Colon (tissue), 2 donors: ENCODE measurements around the gene CLEC4G.

ENCODE experiments used
- FAIRE-seq: peaks from 2 replicates; lab custom pipeline; 2012; peaks lifted over from hg19 to GRCh38; lab: Jason Lieb, UNC
- donor health status: control.
- donor health status: control.

Gene CLEC4G

GRCh38 chr19:7729211-7729610 lies 2.7 kb downstream of the CLEC4G start:
- no peak for FAIRE-seq

- no peak for FAIRE-seq
These were observed 6.1 kb downstream of the CLEC4G start for GRCh38 chr19:7725791-7726190.

DNA sequence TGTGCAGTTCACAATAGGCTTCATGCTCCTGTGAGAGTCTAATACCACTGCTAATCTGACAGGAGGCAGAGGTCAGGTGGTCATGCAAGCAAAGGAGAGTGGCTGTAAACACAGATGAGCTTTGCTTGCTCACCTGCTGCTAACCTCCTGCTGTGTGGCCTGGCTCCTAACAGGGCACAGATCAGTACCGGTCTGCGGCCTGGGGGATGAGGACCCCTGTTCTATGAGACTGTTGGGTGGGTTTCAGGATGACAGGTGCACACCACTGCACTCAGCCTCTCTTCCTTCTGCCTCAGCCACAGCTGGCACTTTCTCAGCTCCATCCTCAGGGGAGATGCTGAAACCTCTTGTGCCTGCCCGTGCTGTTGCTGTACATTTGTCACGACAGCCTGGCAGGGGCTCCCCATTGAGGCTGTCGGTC lies 9.7 kb downstream of the CLEC4G start:
- no peak for FAIRE-seq

- FAIRE-seq: no peak
These were observed 11.6 kb downstream of the CLEC4G start for GRCh38 chr19:7720351-7720750.

- no peak for FAIRE-seq
These were observed 13.2 kb downstream of the CLEC4G start for GRCh38 chr19:7718668-7719067.

DNA sequence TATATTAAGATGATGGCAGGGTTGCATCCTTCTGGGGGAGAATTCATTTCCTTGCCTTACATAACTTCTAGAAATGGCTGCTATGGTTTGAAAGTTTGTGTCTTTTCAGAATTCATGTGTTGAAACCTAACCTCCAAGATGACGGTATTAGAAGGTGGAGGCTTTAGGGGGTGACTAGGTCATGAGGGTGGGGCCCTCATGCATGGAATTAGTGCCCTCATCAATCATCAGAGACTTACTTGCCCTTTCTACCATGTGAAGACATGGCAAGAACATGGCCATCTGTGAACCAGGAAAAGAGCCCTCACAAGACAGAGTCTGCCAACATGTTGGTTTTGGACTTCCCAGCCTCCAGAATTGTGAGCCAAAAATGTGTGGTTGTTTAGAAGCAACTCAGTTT lies 15.1 kb downstream of the CLEC4G start:
- no peak for FAIRE-seq

- FAIRE-seq: no peak
These were observed 16.2 kb downstream of the CLEC4G start for GRCh38 chr19:7715671-7716070.

DNA sequence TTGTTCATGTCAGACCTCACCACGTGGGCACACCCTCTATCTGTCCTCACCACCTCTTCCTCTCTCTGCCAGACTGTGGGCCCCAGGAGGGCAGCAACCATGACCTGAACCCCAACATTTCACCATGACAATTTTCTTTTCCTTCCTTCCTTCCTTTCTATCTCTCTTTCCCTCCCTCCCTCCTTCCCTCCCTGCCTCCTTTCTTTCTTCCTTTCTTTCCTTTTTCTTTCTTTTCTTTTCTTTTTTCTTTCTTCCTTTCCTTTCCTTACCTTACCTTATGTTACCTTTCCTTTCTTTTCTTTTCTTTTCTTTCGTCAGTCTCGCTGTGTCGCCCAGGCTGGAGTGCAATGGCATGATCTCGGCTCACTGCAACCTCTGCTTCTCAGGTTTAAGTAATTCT lies 21.3 kb downstream of the CLEC4G start:
- no peak for FAIRE-seq

GRCh38 chr19:7709932-7710460 lies 21.9 kb downstream of the CLEC4G start:
- FAIRE-seq: no peak

DNA sequence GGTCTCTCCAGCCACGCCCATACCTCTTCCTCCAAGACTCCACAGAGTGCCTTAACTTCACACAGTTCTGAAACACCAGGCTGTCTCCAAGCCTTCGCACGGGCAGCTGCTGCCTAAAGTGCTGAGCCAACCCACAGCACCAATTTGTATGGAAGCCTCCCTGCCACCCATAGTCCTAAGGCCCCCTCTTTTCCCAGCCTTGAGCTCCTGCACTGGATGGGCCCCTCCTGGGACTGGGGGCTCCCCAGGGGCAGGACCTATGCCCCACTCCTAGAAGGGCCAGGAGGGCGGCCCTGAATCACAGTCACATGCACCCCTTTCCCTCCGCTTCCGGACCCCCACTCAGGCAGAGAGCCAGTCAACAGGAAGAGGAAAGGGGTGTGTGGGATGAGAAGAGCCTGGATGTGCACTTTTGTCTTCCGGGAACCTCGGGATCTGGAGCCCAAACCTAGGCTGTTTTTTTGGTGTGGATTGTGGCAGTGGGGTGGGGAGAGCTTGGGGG lies 24.9 kb downstream of the CLEC4G start:
- FAIRE-seq: no peak

GRCh38 chr19:7706188-7706954 lies 25.5 kb downstream of the CLEC4G start:
- FAIRE-seq: no peak

DNA sequence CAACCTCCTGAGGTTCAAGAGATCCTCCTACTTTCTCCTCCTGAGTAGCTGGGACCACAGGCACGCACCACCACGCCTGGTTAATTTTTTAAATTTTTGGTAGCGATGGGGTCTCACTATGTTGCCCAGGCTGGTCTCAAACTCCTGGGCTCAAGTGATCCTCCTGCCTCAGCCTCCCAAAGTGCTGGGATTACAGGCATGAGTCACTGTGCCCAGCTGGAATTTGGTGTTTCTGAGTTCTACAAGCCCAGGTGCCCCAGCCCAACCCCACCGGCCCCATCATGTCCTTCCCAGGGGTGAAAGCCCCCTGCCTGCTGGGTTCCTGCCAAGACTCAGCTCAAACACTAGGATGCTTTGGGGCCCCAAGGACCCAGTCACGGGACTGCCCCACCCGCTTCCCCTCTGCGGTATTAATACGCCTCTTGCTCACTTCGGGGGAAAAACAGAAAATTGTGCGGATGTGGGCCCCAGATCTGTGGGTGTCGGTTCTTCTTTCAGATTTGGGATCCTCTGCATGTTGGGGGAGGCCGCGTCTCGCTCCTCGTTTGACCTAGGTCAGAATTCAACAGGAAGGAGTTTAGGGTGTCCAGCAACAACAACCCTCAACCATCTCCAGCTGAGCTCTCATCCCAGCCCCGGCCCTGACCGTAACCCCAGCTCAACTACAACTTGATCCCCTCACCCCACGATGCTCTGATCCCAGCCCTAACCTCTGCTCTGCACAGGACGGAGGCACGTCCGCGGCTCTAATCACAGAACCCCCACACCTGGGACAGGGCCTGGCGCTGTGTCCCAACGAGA lies 26.3 kb downstream of the CLEC4G start:
- FAIRE-seq: no peak

- FAIRE-seq: no peak
These were observed 27.4 kb downstream of the CLEC4G start for GRCh38 chr19:7704280-7705060.

DNA sequence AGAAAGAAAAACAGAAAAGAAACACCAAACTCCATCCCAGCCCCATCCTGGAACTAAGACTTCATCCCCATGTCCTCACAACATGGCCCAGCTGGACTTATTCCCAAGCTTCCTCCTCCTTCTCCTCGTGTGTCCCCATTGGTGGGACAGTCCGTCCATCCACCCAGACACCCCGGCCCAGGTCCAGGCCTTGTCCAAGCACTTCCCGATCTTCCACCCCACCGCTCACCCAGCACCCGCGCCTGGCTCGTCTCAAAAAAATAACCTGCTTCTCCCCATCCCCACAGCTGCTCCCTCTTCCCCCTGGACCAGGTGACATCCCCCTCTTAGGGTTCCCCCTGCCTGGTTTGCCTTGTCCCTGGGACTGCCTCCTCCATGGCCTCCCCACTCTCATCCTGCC lies 28.6 kb downstream of the CLEC4G start:
- FAIRE-seq: no peak

DNA sequence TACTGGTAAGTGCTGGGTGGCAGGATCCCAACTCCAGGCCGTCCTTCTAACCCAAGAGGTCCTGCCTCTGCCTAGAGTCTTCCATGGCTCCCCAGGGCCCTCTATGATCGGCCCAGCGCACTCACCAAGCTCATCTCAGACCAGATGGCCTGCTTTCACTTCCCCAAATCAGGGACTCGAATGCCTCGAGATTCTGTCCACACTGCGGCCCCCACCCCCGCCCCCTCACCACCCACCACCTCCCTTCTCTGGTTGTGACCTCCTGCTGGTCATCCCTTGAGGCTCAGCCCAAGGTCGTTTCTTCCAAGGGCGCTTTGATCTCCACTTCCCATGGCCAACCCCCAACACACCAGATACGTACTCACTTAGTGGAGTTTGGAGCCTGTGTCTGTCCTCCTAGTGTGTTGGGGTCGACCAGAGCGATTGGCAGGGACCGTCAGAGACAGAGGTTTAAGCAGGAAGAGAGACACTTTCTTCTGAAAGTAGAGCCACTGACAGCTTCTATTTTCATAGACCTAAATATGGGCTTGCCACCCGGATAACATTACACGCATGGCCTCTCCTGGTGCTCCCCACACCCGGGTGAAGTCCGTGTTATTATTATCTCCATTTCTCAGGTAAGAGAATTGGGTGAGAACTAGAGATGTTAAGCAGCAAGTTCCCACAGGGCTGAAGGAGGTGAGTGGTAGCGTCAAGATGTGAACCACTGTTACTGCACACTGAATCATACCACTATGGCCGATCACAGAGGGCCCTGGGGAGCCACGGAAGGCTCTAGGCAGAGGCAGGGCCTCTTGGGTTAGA lies 30.1 kb downstream of the CLEC4G start, which contains the start of gene FCER2:
FCER2 (minus strand) TSS at position 478 of the 804 bp plus-strand sequence. CDS start 2,371 bp downstream, outside the sequence.
- FAIRE-seq: no peak

- FAIRE-seq: no peak
These were observed 30.8 kb downstream of the CLEC4G start for GRCh38 chr19:7701049-7701653.

DNA sequence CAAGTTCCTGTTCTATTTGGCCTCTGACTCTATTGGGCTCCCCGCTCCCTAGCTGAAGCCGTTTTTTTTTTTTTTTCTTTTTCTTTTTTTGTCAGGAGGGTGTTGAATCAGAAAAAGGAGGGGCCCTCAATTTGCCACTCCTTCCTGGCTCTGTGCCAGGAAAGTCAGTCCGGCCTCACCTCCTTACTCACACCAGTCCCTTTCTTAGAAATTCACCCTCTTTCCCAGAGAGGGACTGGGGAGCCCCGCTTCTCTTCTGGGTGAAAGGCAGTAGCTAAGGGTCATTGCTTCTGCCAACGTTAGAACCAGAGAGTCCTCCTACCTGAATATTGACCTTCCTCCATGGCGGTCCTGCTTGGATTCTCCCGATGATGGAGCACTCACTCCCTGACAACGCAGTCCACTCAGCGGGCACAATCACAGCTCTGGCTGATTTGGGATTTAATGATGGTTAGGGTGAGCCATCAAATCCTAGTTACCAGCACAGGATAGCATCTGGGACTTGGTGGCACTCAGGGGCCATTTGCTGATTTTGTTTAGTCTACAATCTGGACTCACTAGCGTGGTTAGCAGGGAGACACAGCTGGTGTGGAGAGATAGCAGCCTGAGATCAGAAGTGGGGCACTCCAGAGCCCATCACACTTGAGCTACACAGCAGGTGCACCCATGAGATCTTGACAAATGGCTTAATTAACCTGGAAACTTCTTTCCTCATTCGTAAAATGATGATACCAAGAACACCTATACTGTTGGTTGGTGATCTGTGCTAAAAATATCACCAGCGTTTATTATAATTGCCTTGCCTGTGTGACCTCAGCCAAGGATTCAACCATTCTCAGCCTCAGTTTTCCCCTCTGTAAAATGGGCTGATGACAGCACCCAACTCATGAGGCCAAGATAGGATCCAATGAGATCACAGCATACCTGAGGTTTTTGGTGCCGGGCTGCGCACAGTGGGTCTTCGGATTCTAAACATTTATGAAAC lies 32.2 kb downstream of the CLEC4G start:
- FAIRE-seq: no peak

DNA sequence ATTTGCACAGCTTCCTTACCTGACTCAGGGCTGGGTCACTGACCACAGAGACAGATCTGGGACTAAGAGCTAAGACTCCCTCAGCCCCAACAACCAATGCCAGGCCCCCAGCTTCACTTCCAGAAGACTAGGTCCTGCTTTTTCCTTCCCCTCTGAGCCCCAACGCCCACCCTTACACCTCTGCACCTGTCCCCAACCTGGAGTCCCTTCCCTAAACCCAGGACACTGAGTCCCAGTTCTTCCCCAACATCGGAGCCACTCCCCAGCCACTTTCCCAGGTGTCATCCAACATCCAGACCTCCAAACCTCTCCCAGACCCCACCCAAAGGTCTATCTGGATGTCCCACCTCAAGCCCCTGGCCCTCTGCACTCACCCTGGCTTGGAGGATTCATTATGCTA lies 32.9 kb downstream of the CLEC4G start:
- FAIRE-seq: no peak

- FAIRE-seq: no peak
These were observed 33.3 kb downstream of the CLEC4G start for GRCh38 chr19:7698583-7698982.
